HepG2 (cell line): Measurements from ENCODE around the gene DNASE1. TPM values are rescaled to one million over a fixed set of nuclear protein-coding genes. Genes with fewer than 3 reads are reported as not detected.

Source experiments
- EP300 ChIP-seq, 3 experiments: sonication (generic) in 1 of 3; formaldehyde crosslinking in 1 of 3; IDR thresholded peaks; 2 replicates each; pipeline versions ENCODE4 v1.5.1 to v1.6.1; 2011 to 2020; ENCODE audit warnings: low read depth in 2 of 3, low read length in 2 of 3, borderline replicate concordance in 1 of 3, improper control_type of control experiment in 1 of 3, mild to moderate bottlenecking in 1 of 3, missing genetic modification reagents in 1 of 3, moderate library complexity in 1 of 3
- KAT7 ChIP-seq: IDR thresholded peaks from 2 replicates; pipeline ENCODE4 v1.6.1; 2018; ENCODE audit warnings: borderline replicate concordance, missing compliant biosample characterization
- MAZ ChIP-seq, 2 experiments: sonication (generic) in 1 of 2; formaldehyde crosslinking in 1 of 2; IDR thresholded peaks; 2 replicates each; pipeline versions ENCODE4 v1.5.0 to v1.6.1; 2012 to 2020; ENCODE audit warnings: low read depth in 2 of 2, mild to moderate bottlenecking in 2 of 2, borderline replicate concordance in 1 of 2, improper control_type of control experiment in 1 of 2, low read length in 1 of 2, missing genetic modification reagents in 1 of 2, moderate library complexity in 1 of 2
- RERE ChIP-seq: IDR thresholded peaks from 2 replicates; pipeline ENCODE4 v1.6.1; 2016; ENCODE audit warnings: low read depth, missing genetic modification reagents, missing compliant biosample characterization
- REST ChIP-seq, 2 experiments: IDR thresholded peaks; 2 replicates each; pipeline ENCODE4 v1.6.1; 2011 to 2012; ENCODE audit warnings: low read length in 2 of 2, borderline replicate concordance in 1 of 2, low read depth in 1 of 2, mild to moderate bottlenecking in 1 of 2, moderate library complexity in 1 of 2
- ZNF414 ChIP-seq: sonication (generic); formaldehyde crosslinking; IDR thresholded peaks from 2 replicates; pipeline ENCODE4 v1.5.0; 2020; ENCODE audit warnings: missing genetic modification reagents
- ZNF792 ChIP-seq: IDR thresholded peaks from 2 replicates; pipeline ENCODE4 v1.6.1; 2016
- ZSCAN9 ChIP-seq: IDR thresholded peaks from 2 replicates; pipeline ENCODE4 v1.6.1; 2016; ENCODE audit warnings: borderline replicate concordance
- polyA plus RNA-seq, 8 experiments: library from polyadenylated mRNA; depleted of rRNA in 3 of 8; stranded (reverse) in 7 of 8; unstranded in 1 of 8; fragments of >200 nt; fragmentation: Illumina TruSeq in 4 of 8; extraction: Trizol in 4 of 8; gene quantifications; 2 replicates each; pipeline versions ENCODE4 v1.2.1 to v1.2.3, GENCODE V29; 2011 to 2016; ENCODE audit warnings: low read depth in 4 of 8, missing spikeins in 1 of 8, mixed read lengths in 1 of 8; ENCODE audit not compliant: insufficient read depth in 1 of 8
- total RNA-seq, 5 experiments: library from RNA; depleted of rRNA; stranded (reverse); fragments of >200 nt; fragmentation: Illumina TruSeq; extraction: Trizol; gene quantifications; 2 replicates each; pipeline ENCODE4 v1.2.3, GENCODE V29; 2016; ENCODE audit warnings: low read depth in 1 of 5
- TF ChIP-seq, protein P1 (sequence below): IDR thresholded peaks from 2 replicates; pipeline ENCODE4 v1.6.1; 2016; ENCODE audit warnings: low read depth

DNASE1 gene
- total and polyA plus RNA-seq, 2 of the 13 experiments (the other 11 are each of a cell fraction or from before 2014, with no cell fraction given) = 7.1 to 11.1 TPM

DNA sequence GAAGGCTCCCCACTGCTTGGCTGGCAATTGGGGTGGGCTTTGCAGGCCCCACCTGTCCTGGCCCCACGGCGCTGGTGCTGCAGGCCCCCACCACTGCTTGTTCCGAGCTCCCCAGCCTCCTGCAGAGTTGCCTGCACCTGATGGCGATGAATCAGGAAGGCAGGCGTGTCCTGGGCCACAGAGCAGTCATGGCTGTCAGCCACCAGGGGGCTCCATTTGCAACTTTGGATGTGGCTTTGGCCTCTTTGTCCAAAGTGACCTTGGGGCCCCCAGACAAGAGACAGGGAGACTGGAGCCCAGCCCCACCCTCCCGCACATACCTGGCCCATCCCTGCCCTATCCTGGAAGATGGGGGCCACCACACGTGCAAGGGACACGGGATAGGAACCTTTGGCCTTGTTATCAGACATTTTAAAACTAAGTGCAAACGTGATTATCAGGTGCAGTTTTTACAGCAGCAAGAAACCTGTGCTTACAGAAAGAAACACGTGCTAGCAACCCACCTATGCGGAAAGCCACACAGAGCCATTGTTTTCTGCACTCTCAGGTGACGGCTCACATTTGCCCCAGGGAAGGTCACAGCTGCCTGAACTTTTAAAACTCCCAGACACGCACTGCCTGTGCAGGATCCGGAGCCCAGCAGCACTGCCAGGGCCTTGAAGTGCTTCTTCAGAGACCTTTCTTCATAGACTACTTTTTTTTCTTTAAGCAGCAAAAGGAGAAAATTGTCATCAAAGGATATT, at the start of gene DNASE1 (continued):
- TF ChIP-seq, protein P1, sequence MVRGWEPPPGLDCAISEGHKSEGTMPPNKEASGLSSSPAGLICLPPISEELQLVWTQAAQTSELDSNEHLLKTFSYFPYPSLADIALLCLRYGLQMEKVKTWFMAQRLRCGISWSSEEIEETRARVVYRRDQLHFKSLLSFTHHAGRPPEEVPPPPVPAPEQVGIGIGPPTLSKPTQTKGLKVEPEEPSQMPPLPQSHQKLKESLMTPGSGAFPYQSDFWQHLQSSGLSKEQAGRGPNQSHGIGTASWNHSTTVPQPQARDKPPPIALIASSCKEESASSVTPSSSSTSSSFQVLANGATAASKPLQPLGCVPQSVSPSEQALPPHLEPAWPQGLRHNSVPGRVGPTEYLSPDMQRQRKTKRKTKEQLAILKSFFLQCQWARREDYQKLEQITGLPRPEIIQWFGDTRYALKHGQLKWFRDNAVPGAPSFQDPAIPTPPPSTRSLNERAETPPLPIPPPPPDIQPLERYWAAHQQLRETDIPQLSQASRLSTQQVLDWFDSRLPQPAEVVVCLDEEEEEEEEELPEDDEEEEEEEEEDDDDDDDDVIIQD = no peak
- TF ChIP-seq MAZ (IDR thresholded peaks at IDR 0.05; ENCODE audit: borderline replicate concordance, low read depth, low read length) (no peak), MAZ (CRISPR knock-in tag; IDR thresholded peaks at IDR 0.05; ENCODE audit: low read depth) (peak; percentile 85), ZSCAN9 (no peak; the same call in 1 of the 2 replicates), RERE (no peak), ZNF792 (CRISPR knock-in tag) (no peak), KAT7 (no peak), REST (IDR thresholded peaks at IDR 0.05; ENCODE audit: borderline replicate concordance in 1 of 2, low read depth in 1 of 2, low read length in 2 of 2) (no peak), EP300 (IDR thresholded peaks at IDR 0.05; ENCODE audit: low read depth in 2 of 2, low read length in 2 of 2) (peak in 1 of 2 experiments; percentile 64; a peak in 2 of 4 replicates), EP300 (CRISPR knock-in tag; IDR thresholded peaks at IDR 0.05; ENCODE audit: borderline replicate concordance) (no peak), ZNF414 (CRISPR knock-in tag) (no peak)
